Neural progenitor cell (in vitro differentiated cells): ENCODE data around the gene OR10D3.

Experiments
- EZH2 ChIP-seq: fragments of 200-600 bp; sonication (generic); IDR thresholded peaks from 2 replicates; pipeline ENCODE4 v1.6.1; 2017; ENCODE audit warnings: antibody characterized with exemption, mild to moderate bottlenecking, moderate library complexity
- EZH2phosphoT487 ChIP-seq: fragments of 200-600 bp; sonication (generic); IDR thresholded peaks from 2 replicates; pipeline ENCODE4 v1.6.1; 2017; ENCODE audit warnings: antibody characterized with exemption
- TF ChIP-seq, protein P1 (sequence below): fragments of 200-600 bp; sonication (generic); IDR thresholded peaks from 2 replicates; pipeline ENCODE4 v1.5.1; 2017; ENCODE audit warnings: antibody characterized with exemption, mild to moderate bottlenecking

- TF ChIP-seq EZH2 (no peak), EZH2phosphoT487 (no peak)
- TF ChIP-seq, protein P1, sequence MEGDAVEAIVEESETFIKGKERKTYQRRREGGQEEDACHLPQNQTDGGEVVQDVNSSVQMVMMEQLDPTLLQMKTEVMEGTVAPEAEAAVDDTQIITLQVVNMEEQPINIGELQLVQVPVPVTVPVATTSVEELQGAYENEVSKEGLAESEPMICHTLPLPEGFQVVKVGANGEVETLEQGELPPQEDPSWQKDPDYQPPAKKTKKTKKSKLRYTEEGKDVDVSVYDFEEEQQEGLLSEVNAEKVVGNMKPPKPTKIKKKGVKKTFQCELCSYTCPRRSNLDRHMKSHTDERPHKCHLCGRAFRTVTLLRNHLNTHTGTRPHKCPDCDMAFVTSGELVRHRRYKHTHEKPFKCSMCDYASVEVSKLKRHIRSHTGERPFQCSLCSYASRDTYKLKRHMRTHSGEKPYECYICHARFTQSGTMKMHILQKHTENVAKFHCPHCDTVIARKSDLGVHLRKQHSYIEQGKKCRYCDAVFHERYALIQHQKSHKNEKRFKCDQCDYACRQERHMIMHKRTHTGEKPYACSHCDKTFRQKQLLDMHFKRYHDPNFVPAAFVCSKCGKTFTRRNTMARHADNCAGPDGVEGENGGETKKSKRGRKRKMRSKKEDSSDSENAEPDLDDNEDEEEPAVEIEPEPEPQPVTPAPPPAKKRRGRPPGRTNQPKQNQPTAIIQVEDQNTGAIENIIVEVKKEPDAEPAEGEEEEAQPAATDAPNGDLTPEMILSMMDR = no peak
Observed at GRCh38 chr11:124200671-124201070, 17.5 kb downstream of the OR10D3 start.
